OCI-LY3 (cell line): ENCODE data around the gene ZFP42.

Experiments
- H2AFZ ChIP-seq: fragments of 200-600, 300-600 bp; shearing (Covaris generic); 2 replicates; pipeline ENCODE4 v1.6.0; 2014; ENCODE audit warnings: antibody characterized with exemption, low read depth, low read length
- H3K27ac ChIP-seq: fragments of 200-600, 300-600 bp; sonication (generic); 2 replicates; pipeline ENCODE4 v1.5.1; 2014; ENCODE audit warnings: mild to moderate bottlenecking, low read length, moderate library complexity, mixed read lengths
- H3K27me3 ChIP-seq: fragments of 200-600, 300-600 bp; sonication (generic); 2 replicates; pipeline ENCODE4 v1.6.1; 2014; ENCODE audit warnings: low read depth, low read length, mixed read lengths
- H3K36me3 ChIP-seq: fragments of 200-600, 300-600 bp; sonication (generic); replicated peaks from 2 replicates; pipeline ENCODE3; 2014; ENCODE audit warnings: low read depth, low read length, mixed read lengths
- H3K4me1 ChIP-seq: fragments of 300-600, 200-600 bp; sonication (generic); 2 replicates; pipeline ENCODE4 v1.6.1; 2014; ENCODE audit warnings: low read length, mixed read lengths
- H3K4me2 ChIP-seq: fragments of 200-600, 300-600 bp; sonication (generic); 2 replicates; pipeline ENCODE4 v1.6.1; 2014; ENCODE audit warnings: low read length, mixed read lengths
- H3K4me3 ChIP-seq: fragments of 300-600, 200-600 bp; sonication (generic); 2 replicates; pipeline ENCODE4 v1.5.1; 2014; ENCODE audit warnings: antibody characterized with exemption, mild to moderate bottlenecking, low read length, moderate library complexity
- H3K79me2 ChIP-seq: fragments of 300-600, 200-600 bp; shearing (Covaris generic); 2 replicates; pipeline ENCODE4 v1.6.1; 2014; ENCODE audit warnings: mild to moderate bottlenecking, low read length, mixed read lengths
- H3K9ac ChIP-seq: fragments of 300-600, 200-600 bp; shearing (Covaris generic); 2 replicates; pipeline ENCODE4 v1.6.0; 2014; ENCODE audit warnings: mild to moderate bottlenecking, low read length, moderate library complexity
- H3K9me3 ChIP-seq: fragments of 200-600, 300-600 bp; shearing (Covaris generic); 2 replicates; pipeline ENCODE4 v1.6.1; 2014; ENCODE audit warnings: low read length, mixed read lengths; ENCODE audit not compliant: insufficient read depth
- H4K20me1 ChIP-seq: fragments of 200-600, 300-600 bp; sonication (generic); 2 replicates; pipeline ENCODE4 v1.6.1; 2016; ENCODE audit warnings: low read length, mixed read lengths; ENCODE audit not compliant: insufficient read depth
- EZH2phosphoT487 ChIP-seq: fragments of 200-600 bp; shearing (Covaris generic); IDR thresholded peaks from 2 replicates; pipeline ENCODE4 v1.6.1; 2018; ENCODE audit warnings: antibody characterized with exemption, mixed run types, low read depth
- TF ChIP-seq, protein P1 (sequence below): fragments of 200-600, 300-600 bp; sonication (generic); IDR thresholded peaks from 2 replicates; pipeline ENCODE4 v1.5.1; 2014; ENCODE audit warnings: antibody characterized with exemption, low read length, low read depth

ZFP42 gene

DNA sequence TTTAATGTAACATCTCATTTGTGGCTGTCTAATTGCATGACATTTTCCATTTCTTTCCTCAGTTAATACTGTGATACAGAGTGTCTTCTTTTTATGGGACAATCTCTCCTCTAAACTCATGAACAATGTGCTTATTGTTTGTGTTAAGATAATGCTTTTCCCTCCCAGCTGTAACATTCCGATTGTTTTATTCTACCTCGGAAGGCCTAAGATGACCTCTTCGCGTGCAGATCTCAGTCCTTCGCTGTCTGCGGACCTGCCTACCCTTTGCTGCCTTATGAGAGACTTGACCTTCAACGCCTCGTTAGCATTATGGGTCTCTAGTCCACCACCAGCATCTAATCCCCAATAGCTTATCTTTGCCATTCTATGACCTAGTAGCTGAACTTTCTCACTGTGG is 29.8 kb upstream of the ZFP42 start:
- no peaks in the 10 kb centered on the region for H3K79me2 ChIP-seq
- no peaks in the 10 kb centered on the region for H4K20me1 ChIP-seq
- H3K4me1 ChIP-seq: no peaks in the 10 kb centered on the region
- H3K27me3 ChIP-seq: no peaks in the 10 kb centered on the region
- H3K27ac ChIP-seq: no peak overlapping the region
- H3K9ac ChIP-seq: no peak overlapping the region
- no peaks in the 10 kb centered on the region for H3K9me3 ChIP-seq
- H3K4me3 ChIP-seq: no peak overlapping the region
- TF ChIP-seq EZH2phosphoT487: no peak
- TF ChIP-seq, protein P1, sequence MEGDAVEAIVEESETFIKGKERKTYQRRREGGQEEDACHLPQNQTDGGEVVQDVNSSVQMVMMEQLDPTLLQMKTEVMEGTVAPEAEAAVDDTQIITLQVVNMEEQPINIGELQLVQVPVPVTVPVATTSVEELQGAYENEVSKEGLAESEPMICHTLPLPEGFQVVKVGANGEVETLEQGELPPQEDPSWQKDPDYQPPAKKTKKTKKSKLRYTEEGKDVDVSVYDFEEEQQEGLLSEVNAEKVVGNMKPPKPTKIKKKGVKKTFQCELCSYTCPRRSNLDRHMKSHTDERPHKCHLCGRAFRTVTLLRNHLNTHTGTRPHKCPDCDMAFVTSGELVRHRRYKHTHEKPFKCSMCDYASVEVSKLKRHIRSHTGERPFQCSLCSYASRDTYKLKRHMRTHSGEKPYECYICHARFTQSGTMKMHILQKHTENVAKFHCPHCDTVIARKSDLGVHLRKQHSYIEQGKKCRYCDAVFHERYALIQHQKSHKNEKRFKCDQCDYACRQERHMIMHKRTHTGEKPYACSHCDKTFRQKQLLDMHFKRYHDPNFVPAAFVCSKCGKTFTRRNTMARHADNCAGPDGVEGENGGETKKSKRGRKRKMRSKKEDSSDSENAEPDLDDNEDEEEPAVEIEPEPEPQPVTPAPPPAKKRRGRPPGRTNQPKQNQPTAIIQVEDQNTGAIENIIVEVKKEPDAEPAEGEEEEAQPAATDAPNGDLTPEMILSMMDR: no peak
- H2AFZ ChIP-seq: no peak overlapping the region
- H3K36me3 ChIP-seq: no peaks in the 10 kb centered on the region
- no peak overlapping the region for H3K4me2 ChIP-seq

DNA sequence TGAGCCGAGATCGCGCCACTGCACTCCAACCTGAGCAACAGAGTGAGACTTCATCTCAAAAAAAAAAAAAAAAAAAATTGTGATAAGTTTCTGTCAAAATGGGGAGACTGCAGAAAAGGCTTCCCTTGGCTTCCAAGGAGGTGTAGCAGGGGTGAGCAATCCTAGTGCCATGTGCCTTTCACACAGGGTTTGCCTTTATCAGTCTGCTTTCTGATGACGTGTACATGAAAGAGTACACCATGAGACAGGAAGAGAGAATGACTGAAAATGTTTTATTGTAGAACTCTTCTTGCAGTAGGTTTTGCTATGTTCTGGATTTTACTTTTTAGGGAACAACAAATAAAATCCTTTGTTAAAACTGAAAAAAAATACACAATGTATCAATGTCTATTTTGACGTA is 23.4 kb upstream of the ZFP42 start:
- H3K4me2 ChIP-seq: no peak overlapping the region
- no peaks in the 10 kb centered on the region for H3K36me3 ChIP-seq
- H4K20me1 ChIP-seq: no peaks in the 10 kb centered on the region
- no peak overlapping the region for H2AFZ ChIP-seq
- no peak overlapping the region for H3K27ac ChIP-seq
- no peak overlapping the region for H3K9ac ChIP-seq
- H3K9me3 ChIP-seq: no peaks in the 10 kb centered on the region
- no peak for TF ChIP-seq EZH2phosphoT487
- TF ChIP-seq, protein P1: no peak
- no peak overlapping the region for H3K4me3 ChIP-seq
- no peaks in the 10 kb centered on the region for H3K79me2 ChIP-seq
- no peaks in the 10 kb centered on the region for H3K4me1 ChIP-seq
- no peaks in the 10 kb centered on the region for H3K27me3 ChIP-seq

DNA sequence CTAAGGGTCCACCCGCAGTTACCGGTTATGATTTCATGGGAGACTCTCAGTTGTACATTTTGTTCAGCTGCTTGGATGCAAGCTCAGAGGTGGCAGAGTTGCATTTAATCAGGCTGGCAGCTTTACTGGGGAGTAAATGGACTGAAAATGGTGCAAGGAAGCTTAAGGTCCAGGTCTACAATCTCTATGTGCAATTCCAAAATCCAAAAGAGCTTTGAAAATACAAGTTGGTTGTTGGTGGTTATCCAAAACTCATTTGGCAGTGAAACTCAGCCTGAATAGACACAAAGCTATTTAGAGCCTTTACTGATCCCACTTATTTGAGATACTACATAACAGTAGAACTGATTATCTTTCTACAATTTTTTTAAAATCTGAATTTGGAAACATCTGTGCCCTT is 11.8 kb upstream of the ZFP42 start:
- Histone ChIP-seq H3K9ac (no peak overlapping the region), H3K27ac (no peak overlapping the region), H3K27me3 (no peaks in the 10 kb centered on the region), H4K20me1 (no peaks in the 10 kb centered on the region), H3K79me2 (no peaks in the 10 kb centered on the region), H3K4me1 (no peaks in the 10 kb centered on the region), H3K4me3 (no peak overlapping the region), H3K9me3 (no peaks in the 10 kb centered on the region), H2AFZ (no peak overlapping the region), H3K4me2 (no peak overlapping the region), H3K36me3 (no peaks in the 10 kb centered on the region)
- TF ChIP-seq, protein P1: no peak
- no peak for TF ChIP-seq EZH2phosphoT487

DNA sequence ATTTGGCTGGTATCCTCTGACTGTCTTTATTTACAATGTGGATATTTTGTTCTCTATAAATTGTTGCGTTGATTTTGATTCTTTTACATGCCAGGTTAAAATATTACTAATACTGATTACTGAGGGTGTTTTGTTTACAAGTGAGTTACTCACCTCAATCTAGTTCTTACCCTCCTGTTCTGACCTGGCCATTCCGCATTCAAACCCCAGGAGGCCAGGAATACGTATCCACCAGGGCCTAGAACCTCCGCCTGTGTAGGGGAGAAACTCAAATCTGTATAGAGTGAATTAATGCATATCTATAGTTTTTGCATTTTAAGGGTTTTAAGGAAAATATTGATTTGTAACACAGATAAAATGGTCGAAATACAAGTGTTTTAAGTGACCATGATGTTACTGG is 2.6 kb upstream of the ZFP42 start:
- Histone ChIP-seq H2AFZ (no peak overlapping the region), H3K27ac (no peak overlapping the region), H4K20me1 (no peaks in the 10 kb centered on the region), H3K4me1 (no peaks in the 10 kb centered on the region), H3K9ac (no peak overlapping the region), H3K4me3 (no peak overlapping the region), H3K9me3 (no peaks in the 10 kb centered on the region), H3K36me3 (no peaks in the 10 kb centered on the region), H3K79me2 (no peaks in the 10 kb centered on the region), H3K27me3 (no peaks in the 10 kb centered on the region), H3K4me2 (no peak overlapping the region)
- TF ChIP-seq, protein P1: no peak
- no peak for TF ChIP-seq EZH2phosphoT487
